Mesodermal cell (in vitro differentiated cells): ENCODE data around the gene TNS3.
"Not testable (repeated sequence)": the region's sequence is repeated elsewhere in the genome, so short reads cannot be mapped to it uniquely, and the experiment has no call there.

Experiments used
- H3K27ac ChIP-seq: 2 replicates; pipeline ENCODE4 v1.7.0; 2013; ENCODE audit warnings: mild to moderate bottlenecking, low read depth, low read length, moderate library complexity; ENCODE audit not compliant: severe bottlenecking
- H3K36me3 ChIP-seq: 2 replicates; pipeline ENCODE4 v1.7.1; 2013; ENCODE audit warnings: mild to moderate bottlenecking, low read length, moderate library complexity; ENCODE audit not compliant: control insufficient read depth, insufficient read depth
- H3K4me1 ChIP-seq: one replicate; pipeline ENCODE4 v1.7.1; 2013; ENCODE audit warnings: mild to moderate bottlenecking, low read length; ENCODE audit not compliant: insufficient read depth, control insufficient read depth, poor library complexity, severe bottlenecking
- H3K4me3 ChIP-seq: 2 replicates; pipeline ENCODE4 v1.7.0; 2013; ENCODE audit warnings: low read length, control low read depth, mild to moderate bottlenecking; ENCODE audit not compliant: insufficient read depth, poor library complexity, severe bottlenecking; ENCODE audit errors: extremely low read depth
- H3K9me3 ChIP-seq: 2 replicates; pipeline ENCODE4 v1.7.1; 2013; ENCODE audit warnings: mild to moderate bottlenecking, low read length, moderate library complexity; ENCODE audit not compliant: control insufficient read depth
- WGBS, 2 experiments: methylation state at CpG; one replicate each; pipeline ENCODE4 v1.1.5; 2013; ENCODE audit warnings: missing lambda C conversion rate in 2 of 2; ENCODE audit not compliant: insufficient coverage in 2 of 2; 5-methylcytosine and 5-hydroxymethylcytosine counted together

TNS3 gene

DNA sequence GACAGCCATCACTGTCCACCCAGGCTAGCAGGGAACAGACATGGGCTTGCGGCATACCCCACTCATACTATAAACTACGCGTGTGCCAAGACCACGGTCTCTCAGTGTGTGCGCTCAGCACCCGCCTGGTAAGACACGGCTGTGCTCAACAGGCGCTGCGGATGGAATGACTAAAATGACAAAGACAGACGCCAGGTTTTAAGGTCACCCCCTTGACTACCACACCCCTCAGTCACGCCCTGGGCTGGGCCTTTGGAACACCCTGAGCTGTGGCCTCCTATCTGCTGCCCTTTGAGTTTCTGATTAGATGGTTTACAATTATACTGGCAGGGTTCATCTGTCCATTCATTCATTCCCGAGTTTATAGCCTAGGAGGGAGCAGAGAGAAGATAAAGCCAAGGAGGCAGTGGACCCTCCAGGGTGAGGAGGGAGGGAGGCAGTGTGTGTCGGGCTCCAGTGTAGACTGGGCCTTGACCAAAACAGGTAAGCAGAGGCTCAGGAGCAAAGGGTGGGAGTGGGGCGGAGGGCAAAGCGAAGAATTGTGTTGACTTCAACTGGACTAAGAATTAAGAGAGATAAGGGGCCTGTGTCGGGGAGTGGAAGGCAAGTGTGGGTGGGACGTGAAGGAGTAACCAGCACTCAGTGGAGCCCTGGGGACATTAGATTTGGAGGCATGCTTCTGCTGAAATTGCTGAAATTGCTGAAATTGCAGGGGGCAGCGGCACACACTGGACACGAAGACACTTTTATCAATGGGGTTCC lies 35.0 kb downstream of the TNS3 start:
- Histone ChIP-seq H3K4me1 (peaks cover 8% of the 10 kb centered on the region), H3K4me3 (no peak overlapping the region), H3K36me3 (peaks cover 7% of the 10 kb centered on the region), H3K27ac (no peak overlapping the region), H3K9me3 (no peaks in the 10 kb centered on the region)
- WGBS, 2 experiments = 93 to 97% methylated on average over 13 to 18 of the region's 19 CpGs

- peaks cover 11% of the 10 kb centered on the region for H3K4me1 ChIP-seq
- H3K36me3 ChIP-seq = peaks cover 7% of the 10 kb centered on the region
- H3K9me3 ChIP-seq = no peaks in the 10 kb centered on the region
- no peak overlapping the region for H3K27ac ChIP-seq
- no peak overlapping the region for H3K4me3 ChIP-seq
- 96 to 97% methylated on average over 12 to 13 of the region's 14 CpGs for WGBS, 2 experiments
Observed at GRCh38 chr7:47546171-47546570, 35.7 kb downstream of the TNS3 start.

DNA sequence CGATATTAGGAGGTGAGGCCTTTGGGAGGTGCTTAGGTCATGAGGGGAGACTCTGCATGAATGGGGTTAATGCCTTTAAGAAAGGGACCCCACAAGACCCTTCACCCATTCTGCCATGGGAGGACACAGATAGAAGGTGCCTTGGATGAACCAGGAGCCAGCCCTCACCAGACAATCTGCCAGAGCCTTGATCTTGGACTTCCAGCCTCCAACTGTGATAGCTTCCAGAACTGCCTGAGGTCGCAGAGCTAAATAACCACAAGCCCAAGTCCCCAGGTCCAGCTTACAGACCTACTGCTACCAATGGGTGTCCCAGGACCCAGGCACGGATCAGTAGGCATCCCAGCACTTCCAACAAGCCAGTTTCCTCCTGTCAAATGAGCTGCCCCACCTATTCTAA lies 37.5 kb downstream of the TNS3 start:
- H3K36me3 ChIP-seq = peaks cover 7% of the 10 kb centered on the region
- H3K4me1 ChIP-seq = peaks cover 29% of the 10 kb centered on the region

DNA sequence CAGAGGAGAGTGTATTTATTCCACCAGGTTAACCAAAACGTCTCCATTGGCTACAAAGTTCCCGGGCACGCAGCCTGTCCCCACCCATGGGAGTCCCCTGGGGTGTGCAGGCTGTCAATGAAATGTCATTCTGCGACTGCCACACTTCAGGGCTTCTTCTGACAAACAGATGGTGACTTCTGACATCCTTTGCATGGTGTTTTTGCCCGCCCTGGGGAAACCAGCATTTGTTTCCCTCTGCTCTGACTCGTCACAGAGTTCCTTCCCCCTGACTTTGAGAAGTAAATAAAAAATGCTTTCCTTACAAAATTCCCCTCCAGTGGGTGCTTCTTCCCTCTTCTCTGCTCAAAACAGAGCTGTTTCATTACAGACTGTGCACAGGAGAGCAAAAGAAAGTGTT lies 38.2 kb downstream of the TNS3 start:
- Histone ChIP-seq H3K9me3 (no peaks in the 10 kb centered on the region), H3K4me3 (no peak overlapping the region), H3K36me3 (peaks cover 7% of the 10 kb centered on the region), H3K27ac (no peak overlapping the region), H3K4me1 (peaks cover 34% of the 10 kb centered on the region)
- 90% methylated on average over 4 to 6 of the region's 6 CpGs for WGBS, 2 experiments

More for the DNA sequence above, 37.5 kb downstream of the TNS3 start:
- H3K9me3 ChIP-seq = no peaks in the 10 kb centered on the region
- no peak overlapping the region for H3K27ac ChIP-seq
- 83 to 90% methylated on average over 1 to 3 of the region's 3 CpGs for WGBS, 2 experiments
- H3K4me3 ChIP-seq = no peak overlapping the region

GRCh38 chr7:47543056-47543455 lies 38.9 kb downstream of the TNS3 start:
- H3K36me3 ChIP-seq = peaks cover 7% of the 10 kb centered on the region
- H3K9me3 ChIP-seq = no peaks in the 10 kb centered on the region
- H3K4me1 ChIP-seq = peaks cover 39% of the 10 kb centered on the region
- WGBS, 2 experiments = 93 to 100% methylated on average over 3 to 4 of the region's 4 CpGs
- no peak overlapping the region for H3K4me3 ChIP-seq
- H3K27ac ChIP-seq = no peak overlapping the region

GRCh38 chr7:47542051-47542450 lies 39.9 kb downstream of the TNS3 start:
- no peaks in the 10 kb centered on the region for H3K9me3 ChIP-seq
- H3K4me1 ChIP-seq = peaks cover 46% of the 10 kb centered on the region
- peaks cover 7% of the 10 kb centered on the region for H3K36me3 ChIP-seq
- H3K4me3 ChIP-seq = no peak overlapping the region
- no peak overlapping the region for H3K27ac ChIP-seq
- 91 to 100% methylated on average over 1 to 2 of the region's 3 CpGs for WGBS, 2 experiments

DNA sequence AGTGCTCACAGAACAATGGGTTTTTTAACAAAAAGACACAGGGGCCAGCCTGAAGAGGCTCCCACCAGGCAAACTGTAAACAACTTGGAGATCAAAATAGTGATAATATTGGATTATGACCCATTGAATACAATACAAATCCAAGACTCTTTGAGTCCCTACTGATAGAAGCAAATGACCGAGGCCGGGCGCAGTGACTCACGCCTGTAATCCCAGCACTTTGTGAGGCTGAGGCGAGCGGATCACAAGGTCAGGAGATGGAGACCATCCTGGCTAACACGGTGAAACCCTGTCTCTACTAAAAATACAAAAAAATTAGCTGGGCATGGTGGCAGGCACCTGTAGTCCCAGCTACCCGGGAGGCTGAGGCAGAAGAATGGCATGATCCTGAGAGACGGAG lies 40.4 kb downstream of the TNS3 start:
- H3K4me3 ChIP-seq, H3K9me3 ChIP-seq, H3K36me3 ChIP-seq, H3K27ac ChIP-seq: not testable (repeated sequence)
- H3K4me1 ChIP-seq = peaks cover 46% of the 10 kb centered on the region
- WGBS, 2 experiments = 96 to 100% methylated on average over 1 to 9 of the region's 9 CpGs

DNA sequence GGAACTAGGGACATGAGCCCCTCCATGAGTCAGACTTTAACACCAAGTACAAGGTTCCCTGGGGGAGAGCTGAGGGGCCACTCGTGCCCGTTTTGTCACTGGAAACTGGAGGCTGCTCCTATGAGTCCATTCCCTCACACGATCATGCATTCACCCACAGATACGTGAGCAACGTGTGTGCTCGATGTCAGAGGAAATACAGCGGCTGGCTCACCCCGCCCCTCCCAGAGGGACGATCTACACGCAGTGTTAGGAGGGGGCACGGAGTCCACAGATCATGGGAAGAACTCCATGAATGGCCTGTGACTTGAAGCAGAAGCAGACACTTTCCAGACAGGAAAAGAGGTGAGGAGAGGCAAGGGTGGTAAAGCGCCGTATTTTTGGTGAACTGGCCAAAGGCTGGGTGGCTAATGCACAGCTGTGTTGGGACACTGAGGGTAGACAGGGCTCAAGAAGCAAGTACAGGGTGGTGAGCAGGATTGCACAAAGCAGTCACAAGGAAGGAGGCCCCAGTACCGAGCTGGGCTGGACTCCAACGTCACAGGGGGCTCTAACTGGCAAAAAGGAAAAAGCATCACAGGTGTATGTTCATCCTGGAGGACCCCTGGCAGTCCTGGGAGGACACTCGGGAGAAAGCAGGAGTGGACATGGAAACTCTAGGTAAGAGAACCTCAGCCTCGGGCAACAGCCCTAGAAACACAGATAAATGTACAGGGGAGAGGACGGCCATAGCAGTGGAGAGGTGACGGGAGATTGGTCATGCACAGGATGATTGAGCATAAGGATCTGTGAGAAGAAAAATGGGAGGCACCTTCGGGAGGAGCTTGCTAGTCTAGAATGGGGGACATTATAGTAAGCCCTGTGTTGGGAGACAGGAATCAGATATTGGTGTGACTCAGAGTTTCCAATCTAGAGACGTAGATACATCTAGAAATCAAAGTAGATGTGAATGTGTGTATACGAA lies 41.2 kb downstream of the TNS3 start:
- 96% methylated on average over 18 to 20 of the region's 22 CpGs for WGBS, 2 experiments
- no peaks in the 10 kb centered on the region for H3K9me3 ChIP-seq
- H3K36me3 ChIP-seq = peaks cover 2% of the 10 kb centered on the region
- H3K4me3 ChIP-seq = no peak overlapping the region
- H3K4me1 ChIP-seq = peaks cover 49% of the 10 kb centered on the region
- no peak overlapping the region for H3K27ac ChIP-seq

DNA sequence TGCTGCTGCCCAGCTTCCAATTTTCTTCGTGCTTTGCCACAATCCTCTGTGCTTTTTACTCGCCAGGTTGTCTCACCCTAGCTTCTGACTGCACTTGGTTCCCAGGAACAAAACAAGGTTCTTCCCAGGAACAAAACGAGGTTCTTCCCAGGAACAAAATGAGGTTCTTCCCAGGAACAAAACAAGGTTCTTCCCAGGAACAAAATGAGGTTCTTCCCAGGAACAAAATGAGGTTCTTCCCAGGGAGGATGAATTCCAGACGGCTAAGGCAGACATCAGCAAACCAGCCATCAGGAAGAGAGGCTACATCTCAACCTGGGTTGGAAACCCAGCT lies 41.9 kb downstream of the TNS3 start:
- no peaks in the 10 kb centered on the region for H3K36me3 ChIP-seq
- H3K27ac ChIP-seq = peak overlapping the region; percentile 57
- H3K4me3 ChIP-seq = no peak overlapping the region
- H3K9me3 ChIP-seq = no peaks in the 10 kb centered on the region
- peaks cover 56% of the 10 kb centered on the region for H3K4me1 ChIP-seq
- 93% methylated on average over 4 of the region's 4 CpGs for WGBS, 2 experiments

- H3K4me1 ChIP-seq = peaks cover 56% of the 10 kb centered on the region
- no peaks in the 10 kb centered on the region for H3K9me3 ChIP-seq
- H3K27ac ChIP-seq = peak overlapping the region; percentile 57
- 78 to 85% methylated on average over 8 to 9 of the region's 9 CpGs for WGBS, 2 experiments
- H3K36me3 ChIP-seq = no peaks in the 10 kb centered on the region
- H3K4me3 ChIP-seq = no peak overlapping the region
Observed at GRCh38 chr7:47539398-47540052, 42.4 kb downstream of the TNS3 start.
